K562 (cell line): ENCODE data around the gene CAMK1D. TPM values are rescaled to one million over a fixed set of nuclear protein-coding genes. Genes with fewer than 3 reads are reported as not detected.

Experiments used
- BCOR ChIP-seq: fragments of 450-650 bp; IDR thresholded peaks from 2 replicates; pipeline ENCODE4 v1.6.1; 2016
- FOXA1 ChIP-seq: fragments of 450-650 bp; IDR thresholded peaks from 2 replicates; pipeline ENCODE4 v1.6.1; 2016; ENCODE audit warnings: mild to moderate bottlenecking, borderline replicate concordance
- FOXO4 ChIP-seq: fragments of 450-650 bp; formaldehyde crosslinking; IDR thresholded peaks from 2 replicates; pipeline ENCODE4 v1.4.0; 2020; ENCODE audit warnings: mild to moderate bottlenecking, moderate library complexity
- HDAC1 ChIP-seq, 2 experiments: fragments of 450-650 bp; IDR thresholded peaks; 2 replicates each; pipeline ENCODE4 v1.6.1; 2016 to 2017; ENCODE audit warnings: inconsistent platforms in 1 of 2, mild to moderate bottlenecking in 1 of 2, moderate library complexity in 1 of 2
- HNRNPK ChIP-seq: fragments of 200-400 bp; formaldehyde crosslinking; IDR thresholded peaks from one replicate; pipeline ENCODE4 v1.6.1; 2018; ENCODE audit warnings: mild to moderate bottlenecking, low read depth, low read length; ENCODE audit not compliant: poor library complexity, severe bottlenecking
- POU5F1 ChIP-seq: fragments of 150-350 bp; IDR thresholded peaks from 2 replicates; pipeline ENCODE4 v1.6.1; 2014; ENCODE audit warnings: borderline replicate concordance, low read length, low read depth, mild to moderate bottlenecking; ENCODE audit not compliant: partially characterized antibody
- PTBP1 ChIP-seq: fragments of 200-400 bp; formaldehyde crosslinking; IDR thresholded peaks from 2 replicates; pipeline ENCODE4 v1.6.1; 2017; ENCODE audit warnings: low read depth, low read length
- PTRF ChIP-seq: fragments of 450-650 bp; IDR thresholded peaks from 2 replicates; pipeline ENCODE4 v1.6.1; 2016; ENCODE audit warnings: mild to moderate bottlenecking, missing genetic modification characterization, missing compliant biosample characterization
- RBM25 ChIP-seq: fragments of 200-400 bp; formaldehyde crosslinking; IDR thresholded peaks from 2 replicates; pipeline ENCODE4 v1.6.1; 2018; ENCODE audit warnings: low read length, low read depth, moderate library complexity; ENCODE audit not compliant: severe bottlenecking
- SLC30A9 ChIP-seq: fragments of 250-450 bp; sonication (Bioruptor Pico); IDR thresholded peaks from 2 replicates; pipeline ENCODE4 v1.8.0; 2022; ENCODE audit warnings: mild to moderate bottlenecking, moderate library complexity
- SUPT5H ChIP-seq: fragments of 450-650 bp; IDR thresholded peaks from 2 replicates; pipeline ENCODE4 v1.6.1; 2016
- TCF15 ChIP-seq: fragments of 250-450 bp; sonication (Bioruptor Pico); IDR thresholded peaks from 2 replicates; pipeline ENCODE4 v1.8.0; 2022; ENCODE audit warnings: moderate library complexity, mild to moderate bottlenecking, inconsistent platforms
- TOE1 ChIP-seq, 2 experiments: fragments of 450-650 bp in 1 of 2; sonication (generic) in 1 of 2; formaldehyde crosslinking in 1 of 2; IDR thresholded peaks; 2 replicates each; pipeline versions ENCODE4 v1.7.1 to v1.8.0; 2016 to 2022; ENCODE audit warnings: borderline replicate concordance in 2 of 2, mild to moderate bottlenecking in 2 of 2, antibody characterized with exemption in 1 of 2, inconsistent platforms in 1 of 2, low read depth in 1 of 2, missing genetic modification reagents in 1 of 2, moderate library complexity in 1 of 2
- UBTF ChIP-seq, 2 experiments: IDR thresholded peaks; 2 replicates each; pipeline ENCODE4 v1.6.1; 2012; ENCODE audit warnings: improper control_type of control experiment in 2 of 2, low read depth in 2 of 2, low read length in 2 of 2, borderline replicate concordance in 1 of 2
- ZBTB7A ChIP-seq: IDR thresholded peaks from 2 replicates; pipeline ENCODE4 v1.6.1; 2011; ENCODE audit warnings: low read depth, mild to moderate bottlenecking, low read length, moderate library complexity, borderline replicate concordance; ENCODE audit not compliant: control insufficient read depth
- ZNF436 ChIP-seq: fragments of 250-450, 450-650 bp; sonication (Bioruptor Pico); formaldehyde crosslinking; IDR thresholded peaks from 2 replicates; pipeline ENCODE4 v1.7.0; 2020; ENCODE audit warnings: mild to moderate bottlenecking
- ZNF57 ChIP-seq: fragments of 450-650 bp; formaldehyde crosslinking; IDR thresholded peaks from 2 replicates; pipeline ENCODE4 v1.4.0; 2020; ENCODE audit warnings: mild to moderate bottlenecking, moderate library complexity
- ZNF75A ChIP-seq: fragments of 450-650 bp; formaldehyde crosslinking; IDR thresholded peaks from 2 replicates; pipeline ENCODE4 v1.4.0; 2020; ENCODE audit warnings: mild to moderate bottlenecking
- ZNF785 ChIP-seq: fragments of 250-450 bp; sonication (Bioruptor Pico); IDR thresholded peaks from 2 replicates; pipeline ENCODE4 v1.4.0; 2020; ENCODE audit warnings: mild to moderate bottlenecking
- polyA plus RNA-seq, 8 experiments: library from polyadenylated mRNA; depleted of rRNA in 4 of 8; stranded (reverse) in 5 of 8; unstranded in 3 of 8; fragments of >200 nt; fragmentation: Nextera tagmentation in 2 of 8; fragmentation: Illumina TruSeq in 1 of 8; extraction: Ambion mirVana in 2 of 8; extraction: Trizol in 1 of 8; gene quantifications; 2 replicates each; pipeline versions ENCODE4 v1.2.1 to v1.2.3, GENCODE V29; 2011 to 2014; ENCODE audit warnings: inconsistent platforms in 1 of 8, missing spikeins in 1 of 8
- total RNA-seq, 7 experiments: library from RNA; depleted of rRNA in 6 of 7; stranded (reverse); fragments of >200 nt in 6 of 7; fragmentation: Illumina TruSeq in 2 of 7; extraction: Trizol in 2 of 7; gene quantifications; 2 replicates each; pipeline versions ENCODE4 v1.2.1 to v1.2.3, GENCODE V29; 2011 to 2021; ENCODE audit warnings: low replicate concordance in 1 of 7

CAMK1D gene
- total and polyA plus RNA-seq, 9 of the 15 experiments (the other 6 are each of a cell fraction or from before 2014, with no cell fraction given) = 0.12 to 0.24 (median 0.20) TPM; not detected in 5

- no peak for TF ChIP-seq POU5F1
- no peak for TF ChIP-seq RBM25
- TF ChIP-seq PTBP1 = no peak
- no peak for TF ChIP-seq FOXA1
- no peak for TF ChIP-seq SLC30A9 (CRISPR knock-in tag)
- no peak for TF ChIP-seq ZNF75A (CRISPR knock-in tag)
- TF ChIP-seq TOE1 (IDR thresholded peaks at IDR 0.05; ENCODE audit: borderline replicate concordance) = no peak
- no peak for TF ChIP-seq TOE1 (CRISPR knock-in tag; IDR thresholded peaks at IDR 0.05; ENCODE audit: borderline replicate concordance, low read depth)
- no peak for TF ChIP-seq HNRNPK
- no peak for TF ChIP-seq HDAC1 (IDR thresholded peaks at IDR 0.05)
- no peak for TF ChIP-seq ZNF57 (CRISPR knock-in tag)
- no peak for TF ChIP-seq TCF15
- TF ChIP-seq ZBTB7A = no peak
- no peak for TF ChIP-seq SUPT5H
- no peak for TF ChIP-seq BCOR
- no peak for TF ChIP-seq PTRF
- no peak for TF ChIP-seq UBTF (IDR thresholded peaks at IDR 0.05; ENCODE audit: borderline replicate concordance in 1 of 2, low read depth in 2 of 2, low read length in 2 of 2)
- no peak for TF ChIP-seq ZNF785 (CRISPR knock-in tag)
- no peak for TF ChIP-seq ZNF436 (CRISPR knock-in tag)
- no peak for TF ChIP-seq FOXO4 (CRISPR knock-in tag)
Measured at GRCh38 chr10:12710594-12711349, 361.4 kb downstream of the CAMK1D start (continued).
